NB4 (cell line): ENCODE data around the gene LZTFL1.

Experiments used
- POLR2A ChIP-seq: IDR thresholded peaks from 2 replicates; pipeline ENCODE4 v1.6.1; 2011; ENCODE audit warnings: mild to moderate bottlenecking; ENCODE audit not compliant: insufficient read length; ENCODE audit errors: extremely low read depth
- TF ChIP-seq, protein P1 (sequence below): IDR thresholded peaks from one replicate; pipeline ENCODE4 v1.5.1; 2012; ENCODE audit warnings: low read depth, low read length
- TF ChIP-seq, protein P2 (sequence below): IDR thresholded peaks from 2 replicates; pipeline ENCODE4 v1.6.1; 2011; ENCODE audit warnings: low read depth, low read length

DNA sequence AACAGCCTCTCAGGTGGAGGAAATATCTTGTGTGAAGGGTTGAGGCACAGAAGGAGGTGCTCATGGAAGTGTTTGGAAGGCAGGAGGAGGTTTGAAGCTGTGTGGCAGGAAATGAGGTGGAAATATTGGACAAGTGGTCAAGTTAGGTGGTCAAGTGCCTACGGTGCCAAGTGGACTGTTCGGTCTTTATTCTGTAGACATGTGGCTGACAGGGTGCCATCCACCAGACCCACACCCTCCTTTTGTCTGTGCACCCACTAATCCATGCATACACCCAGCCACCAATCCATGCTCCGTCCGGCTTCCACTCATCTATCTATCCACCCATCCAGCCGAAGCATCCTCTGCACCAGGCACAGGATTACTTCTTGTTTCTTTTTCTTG, 47.8 kb downstream of the LZTFL1 start:
- TF ChIP-seq, protein P1, sequence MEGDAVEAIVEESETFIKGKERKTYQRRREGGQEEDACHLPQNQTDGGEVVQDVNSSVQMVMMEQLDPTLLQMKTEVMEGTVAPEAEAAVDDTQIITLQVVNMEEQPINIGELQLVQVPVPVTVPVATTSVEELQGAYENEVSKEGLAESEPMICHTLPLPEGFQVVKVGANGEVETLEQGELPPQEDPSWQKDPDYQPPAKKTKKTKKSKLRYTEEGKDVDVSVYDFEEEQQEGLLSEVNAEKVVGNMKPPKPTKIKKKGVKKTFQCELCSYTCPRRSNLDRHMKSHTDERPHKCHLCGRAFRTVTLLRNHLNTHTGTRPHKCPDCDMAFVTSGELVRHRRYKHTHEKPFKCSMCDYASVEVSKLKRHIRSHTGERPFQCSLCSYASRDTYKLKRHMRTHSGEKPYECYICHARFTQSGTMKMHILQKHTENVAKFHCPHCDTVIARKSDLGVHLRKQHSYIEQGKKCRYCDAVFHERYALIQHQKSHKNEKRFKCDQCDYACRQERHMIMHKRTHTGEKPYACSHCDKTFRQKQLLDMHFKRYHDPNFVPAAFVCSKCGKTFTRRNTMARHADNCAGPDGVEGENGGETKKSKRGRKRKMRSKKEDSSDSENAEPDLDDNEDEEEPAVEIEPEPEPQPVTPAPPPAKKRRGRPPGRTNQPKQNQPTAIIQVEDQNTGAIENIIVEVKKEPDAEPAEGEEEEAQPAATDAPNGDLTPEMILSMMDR: no peak
- TF ChIP-seq POLR2A: no peak
- TF ChIP-seq, protein P2, sequence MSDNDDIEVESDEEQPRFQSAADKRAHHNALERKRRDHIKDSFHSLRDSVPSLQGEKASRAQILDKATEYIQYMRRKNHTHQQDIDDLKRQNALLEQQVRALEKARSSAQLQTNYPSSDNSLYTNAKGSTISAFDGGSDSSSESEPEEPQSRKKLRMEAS: no peak
